Effector memory CD4-positive, alpha-beta T cell (primary cell): ENCODE measurements around the gene HS6ST3.

Experiments
- DNase-seq, 3 donors: peaks; one replicate each; pipeline ENCODE4 v3.0.0-alpha.2; 2020
- H3K27ac ChIP-seq: 2 replicates; pipeline ENCODE4 v1.7.0; 2013; ENCODE audit warnings: mild to moderate bottlenecking, low read length, moderate library complexity; ENCODE audit not compliant: insufficient read depth, poor library complexity, severe bottlenecking
- H3K27me3 ChIP-seq: replicated peaks from 2 replicates; pipeline ENCODE4 v1.7.0; 2013; ENCODE audit warnings: mild to moderate bottlenecking, low read length; ENCODE audit not compliant: insufficient read depth, control insufficient read depth, poor library complexity, severe bottlenecking
- H3K36me3 ChIP-seq: 2 replicates; pipeline ENCODE4 v1.7.0; 2013; ENCODE audit warnings: mild to moderate bottlenecking, low read length, moderate library complexity; ENCODE audit not compliant: control insufficient read depth, insufficient read depth
- H3K4me1 ChIP-seq: 2 replicates; pipeline ENCODE4 v1.7.0; 2013; ENCODE audit warnings: low read length, mild to moderate bottlenecking; ENCODE audit not compliant: control insufficient read depth, insufficient read depth, poor library complexity, severe bottlenecking
- H3K4me3 ChIP-seq: 2 replicates; pipeline ENCODE4 v1.7.0; 2013; ENCODE audit warnings: low read length, low read depth, mild to moderate bottlenecking; ENCODE audit not compliant: insufficient read depth, poor library complexity, severe bottlenecking
- H3K9me3 ChIP-seq: 2 replicates; pipeline ENCODE4 v1.7.0; 2013; ENCODE audit warnings: mild to moderate bottlenecking, low read length, moderate library complexity; ENCODE audit not compliant: control insufficient read depth

HS6ST3 gene

DNA sequence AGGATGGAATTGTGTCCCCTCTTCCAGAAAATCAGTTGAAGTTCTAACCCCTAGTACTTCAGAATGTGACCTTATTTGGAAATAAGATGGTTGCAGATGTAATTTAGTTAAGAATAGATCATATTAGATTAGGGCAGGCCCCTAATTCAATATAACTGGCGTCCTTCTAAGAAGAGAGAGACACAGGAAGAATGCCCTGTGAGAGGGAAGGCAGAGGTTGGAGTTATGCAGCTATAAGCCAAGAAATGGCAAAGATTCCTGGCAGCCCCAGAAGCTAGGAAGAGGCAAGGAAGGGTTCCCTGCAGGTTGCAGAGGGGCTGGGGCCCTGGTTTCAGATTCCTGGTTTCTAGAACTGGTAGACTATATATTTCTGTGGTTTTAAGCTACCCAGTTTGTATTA, 30.0 kb downstream of the HS6ST3 start:
- Histone ChIP-seq H3K27me3 (no peaks in the 10 kb centered on the region), H3K4me1 (no peaks in the 10 kb centered on the region), H3K36me3 (no peaks in the 10 kb centered on the region), H3K4me3 (no peak overlapping the region), H3K9me3 (no peaks in the 10 kb centered on the region), H3K27ac (no peak overlapping the region)
- no peak for DNase-seq

DNA sequence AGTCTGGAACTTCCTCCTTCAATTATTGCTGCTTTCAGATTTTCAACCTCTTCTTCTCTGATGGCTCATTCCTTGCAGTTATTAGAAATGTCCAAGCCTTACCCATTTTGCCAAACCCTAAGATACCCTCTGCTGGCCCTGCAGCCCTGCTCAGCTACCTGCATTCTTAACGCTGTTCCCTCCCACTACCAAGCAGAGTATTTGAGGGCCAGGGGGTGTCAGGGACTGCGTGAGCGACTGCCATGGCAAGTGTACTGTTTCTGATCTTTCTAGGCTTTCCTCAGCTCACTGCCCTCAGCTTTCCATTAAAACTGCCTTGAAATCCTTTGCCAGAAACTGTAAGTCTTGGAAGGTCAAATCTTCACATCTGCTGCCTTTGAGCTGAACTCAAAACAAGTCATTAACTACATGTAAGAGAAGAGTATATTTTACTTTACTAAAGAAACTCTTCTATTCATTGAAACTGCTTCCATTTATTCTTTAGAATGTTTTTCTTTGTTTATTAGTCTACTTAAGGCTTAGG, 41.0 kb downstream of the HS6ST3 start:
- no peaks in the 10 kb centered on the region for H3K27me3 ChIP-seq
- no peak for DNase-seq
- H3K4me3 ChIP-seq, result no peak overlapping the region
- H3K4me1 ChIP-seq, result no peaks in the 10 kb centered on the region
- no peak overlapping the region for H3K27ac ChIP-seq
- H3K9me3 ChIP-seq, result no peaks in the 10 kb centered on the region
- H3K36me3 ChIP-seq, result no peaks in the 10 kb centered on the region

DNA sequence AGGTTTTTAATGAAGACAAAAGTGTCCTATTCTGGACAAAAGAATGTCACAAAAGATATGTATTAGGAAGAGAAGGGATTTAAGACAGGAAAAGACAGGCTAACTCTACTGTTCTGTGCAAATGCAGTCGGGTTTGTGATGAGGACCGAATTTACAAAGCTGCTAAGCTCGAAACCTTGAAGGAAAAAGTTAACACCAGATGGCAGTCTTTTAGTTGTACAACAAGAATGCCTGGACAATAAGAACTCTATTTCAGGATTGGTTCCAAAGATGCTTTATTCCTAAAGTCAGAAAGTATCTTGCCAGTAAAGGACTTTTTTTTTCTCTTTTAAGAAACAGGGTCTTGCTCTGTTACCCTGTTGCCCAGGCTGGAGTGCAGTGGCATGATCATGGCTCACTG, 51.1 kb downstream of the HS6ST3 start:
- Histone ChIP-seq H3K27ac (no peak overlapping the region), H3K27me3 (no peaks in the 10 kb centered on the region), H3K36me3 (no peaks in the 10 kb centered on the region), H3K9me3 (no peaks in the 10 kb centered on the region), H3K4me1 (no peaks in the 10 kb centered on the region), H3K4me3 (no peak overlapping the region)
- DNase-seq, result no peak

GRCh38 chr13:96159725-96160124, 69.8 kb downstream of the HS6ST3 start:
- no peaks in the 10 kb centered on the region for H3K9me3 ChIP-seq
- H3K4me1 ChIP-seq, result no peaks in the 10 kb centered on the region
- no peaks in the 10 kb centered on the region for H3K36me3 ChIP-seq
- no peak for DNase-seq
- no peak overlapping the region for H3K4me3 ChIP-seq
- no peaks in the 10 kb centered on the region for H3K27me3 ChIP-seq
- H3K27ac ChIP-seq, result no peak overlapping the region

GRCh38 chr13:96161141-96161540, 71.2 kb downstream of the HS6ST3 start:
- Histone ChIP-seq H3K4me3 (no peak overlapping the region), H3K9me3 (no peaks in the 10 kb centered on the region), H3K27ac (no peak overlapping the region), H3K4me1 (no peaks in the 10 kb centered on the region), H3K27me3 (no peaks in the 10 kb centered on the region), H3K36me3 (no peaks in the 10 kb centered on the region)
- DNase-seq, result no peak

GRCh38 chr13:96165840-96166239, 75.9 kb downstream of the HS6ST3 start:
- H3K27ac ChIP-seq, result no peak overlapping the region
- DNase-seq, result no peak
- no peaks in the 10 kb centered on the region for H3K4me1 ChIP-seq
- no peaks in the 10 kb centered on the region for H3K36me3 ChIP-seq
- H3K4me3 ChIP-seq, result no peak overlapping the region
- H3K9me3 ChIP-seq, result no peaks in the 10 kb centered on the region
- H3K27me3 ChIP-seq, result no peaks in the 10 kb centered on the region

GRCh38 chr13:96172066-96172465, 82.2 kb downstream of the HS6ST3 start:
- no peaks in the 10 kb centered on the region for H3K4me1 ChIP-seq
- H3K9me3 ChIP-seq, result no peaks in the 10 kb centered on the region
- no peaks in the 10 kb centered on the region for H3K27me3 ChIP-seq
- H3K27ac ChIP-seq, result no peak overlapping the region
- DNase-seq, result no peak
- H3K4me3 ChIP-seq, result no peak overlapping the region
- no peaks in the 10 kb centered on the region for H3K36me3 ChIP-seq

GRCh38 chr13:96178759-96179158, 88.9 kb downstream of the HS6ST3 start:
- H3K27me3 ChIP-seq, result no peaks in the 10 kb centered on the region
- DNase-seq, result no peak
- no peak overlapping the region for H3K4me3 ChIP-seq
- H3K4me1 ChIP-seq, result no peaks in the 10 kb centered on the region
- no peak overlapping the region for H3K27ac ChIP-seq
- no peaks in the 10 kb centered on the region for H3K9me3 ChIP-seq
- H3K36me3 ChIP-seq, result no peaks in the 10 kb centered on the region

- Histone ChIP-seq H3K4me3 (no peak overlapping the region), H3K27me3 (no peaks in the 10 kb centered on the region), H3K4me1 (no peaks in the 10 kb centered on the region), H3K9me3 (no peaks in the 10 kb centered on the region), H3K27ac (no peak overlapping the region), H3K36me3 (no peaks in the 10 kb centered on the region)
- no peak for DNase-seq
These were observed 89.4 kb downstream of the HS6ST3 start for GRCh38 chr13:96179309-96179708.

GRCh38 chr13:96181911-96182310, 92.0 kb downstream of the HS6ST3 start:
- no peak for DNase-seq
- Histone ChIP-seq H3K4me1 (no peaks in the 10 kb centered on the region), H3K36me3 (no peaks in the 10 kb centered on the region), H3K27me3 (no peaks in the 10 kb centered on the region), H3K4me3 (no peak overlapping the region), H3K27ac (no peak overlapping the region), H3K9me3 (no peaks in the 10 kb centered on the region)

GRCh38 chr13:96185818-96186217, 95.9 kb downstream of the HS6ST3 start:
- Histone ChIP-seq H3K27me3 (no peaks in the 10 kb centered on the region), H3K9me3 (no peaks in the 10 kb centered on the region), H3K4me1 (no peaks in the 10 kb centered on the region), H3K36me3 (no peaks in the 10 kb centered on the region), H3K4me3 (no peak overlapping the region), H3K27ac (no peak overlapping the region)
- DNase-seq, result no peak
